ENCODE results near the gene ASB18.

GRCh38 chr2:236286873-236287545, 22.8 kb upstream of the ASB18 start:
- TF ChIP-seq POLR2A (IDR thresholded peaks at IDR 0.05), result no peak
- TF ChIP-seq, protein P1, sequence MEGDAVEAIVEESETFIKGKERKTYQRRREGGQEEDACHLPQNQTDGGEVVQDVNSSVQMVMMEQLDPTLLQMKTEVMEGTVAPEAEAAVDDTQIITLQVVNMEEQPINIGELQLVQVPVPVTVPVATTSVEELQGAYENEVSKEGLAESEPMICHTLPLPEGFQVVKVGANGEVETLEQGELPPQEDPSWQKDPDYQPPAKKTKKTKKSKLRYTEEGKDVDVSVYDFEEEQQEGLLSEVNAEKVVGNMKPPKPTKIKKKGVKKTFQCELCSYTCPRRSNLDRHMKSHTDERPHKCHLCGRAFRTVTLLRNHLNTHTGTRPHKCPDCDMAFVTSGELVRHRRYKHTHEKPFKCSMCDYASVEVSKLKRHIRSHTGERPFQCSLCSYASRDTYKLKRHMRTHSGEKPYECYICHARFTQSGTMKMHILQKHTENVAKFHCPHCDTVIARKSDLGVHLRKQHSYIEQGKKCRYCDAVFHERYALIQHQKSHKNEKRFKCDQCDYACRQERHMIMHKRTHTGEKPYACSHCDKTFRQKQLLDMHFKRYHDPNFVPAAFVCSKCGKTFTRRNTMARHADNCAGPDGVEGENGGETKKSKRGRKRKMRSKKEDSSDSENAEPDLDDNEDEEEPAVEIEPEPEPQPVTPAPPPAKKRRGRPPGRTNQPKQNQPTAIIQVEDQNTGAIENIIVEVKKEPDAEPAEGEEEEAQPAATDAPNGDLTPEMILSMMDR (IDR thresholded peaks at IDR 0.05), result no peak
